Limb (tissue), 2 donors: ENCODE results near the gene TGFB1.
"Not testable (repeated sequence)": the region's sequence is repeated elsewhere in the genome, so short reads cannot be mapped to it uniquely, and the experiment has no call there.

ENCODE experiments used
- DNase-seq, 2 donors: peaks; one replicate each; pipeline ENCODE4 v3.0.0-alpha.2; 2016; ENCODE audit errors: extremely low spot score in 2 of 2

Gene TGFB1

DNA sequence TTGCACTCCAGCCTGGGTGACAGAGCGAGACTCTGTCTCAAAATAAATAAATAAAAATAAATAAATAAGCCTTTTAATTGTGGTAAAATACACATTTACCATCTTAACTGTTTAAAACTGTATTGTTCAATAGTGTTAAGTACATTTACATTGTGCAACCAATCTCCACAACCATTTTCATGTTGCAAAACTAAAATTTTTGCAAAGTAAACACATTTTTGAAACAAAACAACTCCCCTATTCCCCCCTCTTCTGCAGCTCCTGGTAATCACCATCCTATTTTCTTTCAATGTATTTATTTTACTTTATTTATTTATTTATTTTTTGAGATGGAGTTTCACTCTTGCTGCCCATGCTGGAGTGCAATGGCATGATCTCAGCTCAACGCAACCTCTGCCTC, 16.0 kb upstream of the TGFB1 start:
- no peak for DNase-seq

GRCh38 chr19:41367848-41368301, 14.2 kb upstream of the TGFB1 start:
- no peak for DNase-seq

DNA sequence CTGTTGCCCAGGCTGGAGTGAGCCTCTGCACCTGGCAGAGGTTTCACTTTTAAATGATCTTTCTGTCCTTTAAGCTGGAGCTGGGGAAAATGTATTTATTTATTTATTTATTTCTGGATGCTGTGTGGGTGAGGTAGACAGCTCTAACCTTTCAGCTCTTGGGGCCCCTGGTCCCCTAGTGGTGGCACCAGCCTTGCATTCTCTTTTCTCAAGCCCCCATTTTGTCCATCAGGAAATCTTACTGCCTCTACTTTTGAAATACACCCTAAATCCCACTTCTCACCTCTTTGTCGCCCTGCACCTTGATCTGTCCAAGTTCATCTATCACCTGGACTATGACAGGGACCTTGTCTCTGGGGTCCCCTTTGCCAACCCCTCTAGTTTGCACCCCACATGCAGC, 12.4 kb upstream of the TGFB1 start:
- no peak for DNase-seq

GRCh38 chr19:41364524-41365391, 11.0 kb upstream of the TGFB1 start:
- no peak for DNase-seq

- peak; percentile 98 to 99 for DNase-seq
Measured at GRCh38 chr19:41363753-41364523, 10.2 kb upstream of the TGFB1 start, which contains the start of gene B9D2. TSS of gene B9D2 (minus strand) at chr19:41364149. CDS start at chr19:41363519, 630 bp downstream.

- DNase-seq, result no peak
Measured at GRCh38 chr19:41363371-41363752, 9.6 kb upstream of the TGFB1 start.

DNA sequence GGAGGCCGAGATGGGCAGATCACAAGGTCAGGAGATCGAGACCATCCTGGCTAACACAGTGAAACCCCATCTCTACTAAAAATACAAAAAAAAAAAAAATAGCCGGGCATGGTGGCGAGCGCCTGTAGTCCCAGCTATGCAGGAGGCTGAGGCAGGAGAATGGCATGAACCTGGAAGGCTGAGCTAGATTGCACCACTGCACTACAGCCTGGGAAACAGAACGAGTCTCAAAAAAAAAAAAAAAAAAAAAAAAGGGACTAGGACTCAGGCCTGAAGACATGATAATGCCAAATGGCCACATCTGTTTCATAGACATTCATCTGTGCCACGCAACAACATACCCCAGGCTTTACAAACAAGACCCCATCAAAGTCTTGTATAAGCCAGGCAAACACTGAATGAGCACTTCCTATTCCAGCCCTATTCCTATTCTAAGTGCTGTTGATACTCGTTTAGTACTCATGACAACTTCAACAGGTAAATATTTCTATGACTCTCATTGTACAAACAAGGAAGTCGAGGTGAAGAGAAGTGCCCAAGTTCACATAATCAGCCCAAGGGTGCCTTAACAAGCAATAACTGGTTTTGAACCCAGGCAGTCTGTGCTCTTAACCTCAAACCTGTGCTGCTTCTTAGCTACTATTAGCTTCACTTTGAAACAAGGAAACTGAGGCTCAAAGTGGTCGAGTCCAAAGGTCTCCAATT, 8.6 kb upstream of the TGFB1 start:
- DNase-seq, result no peak

DNA sequence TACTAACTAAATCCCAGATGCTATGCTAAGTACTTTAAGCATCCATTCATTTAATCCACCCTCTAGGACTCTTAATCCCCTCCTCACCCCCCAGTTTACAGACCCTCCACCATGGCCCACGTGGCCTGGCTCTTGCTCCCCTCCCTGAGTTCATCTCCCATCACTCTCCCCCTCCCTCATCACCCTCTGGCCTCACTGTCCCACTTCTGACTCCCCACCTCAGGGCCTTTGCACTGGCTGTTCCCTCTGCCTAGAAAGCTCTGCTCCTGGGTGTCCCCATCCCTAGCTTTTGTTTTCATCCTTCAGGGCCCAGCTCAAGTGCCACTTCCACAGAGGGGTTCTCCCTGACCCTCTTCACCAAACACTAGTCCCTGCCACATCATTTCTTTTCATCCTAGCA, 6.0 kb upstream of the TGFB1 start:
- no peak for DNase-seq

GRCh38 chr19:41357746-41358145, 4.0 kb upstream of the TGFB1 start:
- no peak for DNase-seq

DNA sequence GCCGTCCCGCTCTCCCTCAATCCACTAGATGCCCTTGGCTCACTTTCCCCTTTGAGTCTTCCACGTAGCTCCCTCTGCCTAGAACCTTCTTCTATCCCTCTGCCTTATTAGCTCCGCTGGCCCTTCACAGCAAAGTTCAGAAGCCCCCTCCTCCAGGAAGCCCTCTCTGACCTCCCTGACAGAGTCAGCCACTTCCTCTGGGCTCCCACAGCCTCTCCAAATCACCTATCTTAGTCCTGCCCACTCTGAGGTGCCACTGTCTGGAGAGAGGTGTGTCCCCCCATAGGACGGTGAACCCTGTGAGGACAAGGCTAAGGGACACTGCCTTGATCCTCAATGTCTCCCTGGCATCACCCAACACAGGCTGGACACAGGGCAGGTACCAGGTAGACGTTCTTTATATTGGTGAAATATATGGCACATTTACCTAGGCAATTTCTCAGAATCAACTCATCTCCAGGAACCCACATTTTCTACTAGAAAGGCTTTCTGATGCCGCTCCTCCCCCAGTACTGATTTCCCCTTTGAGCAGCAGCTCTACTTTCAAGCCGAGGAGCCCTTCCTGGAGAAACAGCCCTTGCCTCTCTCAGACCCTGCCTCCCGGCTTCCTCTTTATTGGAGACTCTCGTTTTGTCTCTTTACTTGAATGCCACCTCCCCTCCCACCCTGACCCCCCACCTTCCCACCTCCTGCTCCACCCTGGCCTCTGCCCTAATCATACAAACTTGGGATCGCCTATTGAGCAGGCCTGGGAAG, 3.4 kb upstream of the TGFB1 start:
- no peak for DNase-seq

DNA sequence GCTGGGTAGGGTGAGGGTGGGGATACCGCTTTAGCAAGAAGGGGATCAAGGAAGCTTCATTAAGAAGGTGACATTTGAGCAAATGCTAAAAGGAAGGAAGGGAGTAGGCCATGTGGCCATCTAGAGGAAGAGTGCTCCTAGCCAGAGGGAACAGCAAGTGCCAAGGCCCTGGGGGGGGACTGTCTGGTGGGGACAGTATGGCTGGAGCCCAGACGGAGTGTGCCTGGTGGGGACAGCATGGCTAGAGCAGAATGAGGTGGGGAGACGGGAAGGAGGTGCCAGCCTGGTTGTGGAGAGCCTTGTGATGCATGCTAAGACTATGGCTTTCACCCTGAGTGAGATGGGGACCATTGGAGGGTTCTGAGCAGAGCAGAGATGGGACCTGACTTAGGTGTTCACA, 2.1 kb upstream of the TGFB1 start:
- no peak for DNase-seq

- no peak for DNase-seq
Measured at GRCh38 chr19:41355035-41355434, 1.3 kb upstream of the TGFB1 start.

- DNase-seq, result no peak
Measured at GRCh38 chr19:41354343-41354953, 726 bp upstream of the TGFB1 start.

DNA sequence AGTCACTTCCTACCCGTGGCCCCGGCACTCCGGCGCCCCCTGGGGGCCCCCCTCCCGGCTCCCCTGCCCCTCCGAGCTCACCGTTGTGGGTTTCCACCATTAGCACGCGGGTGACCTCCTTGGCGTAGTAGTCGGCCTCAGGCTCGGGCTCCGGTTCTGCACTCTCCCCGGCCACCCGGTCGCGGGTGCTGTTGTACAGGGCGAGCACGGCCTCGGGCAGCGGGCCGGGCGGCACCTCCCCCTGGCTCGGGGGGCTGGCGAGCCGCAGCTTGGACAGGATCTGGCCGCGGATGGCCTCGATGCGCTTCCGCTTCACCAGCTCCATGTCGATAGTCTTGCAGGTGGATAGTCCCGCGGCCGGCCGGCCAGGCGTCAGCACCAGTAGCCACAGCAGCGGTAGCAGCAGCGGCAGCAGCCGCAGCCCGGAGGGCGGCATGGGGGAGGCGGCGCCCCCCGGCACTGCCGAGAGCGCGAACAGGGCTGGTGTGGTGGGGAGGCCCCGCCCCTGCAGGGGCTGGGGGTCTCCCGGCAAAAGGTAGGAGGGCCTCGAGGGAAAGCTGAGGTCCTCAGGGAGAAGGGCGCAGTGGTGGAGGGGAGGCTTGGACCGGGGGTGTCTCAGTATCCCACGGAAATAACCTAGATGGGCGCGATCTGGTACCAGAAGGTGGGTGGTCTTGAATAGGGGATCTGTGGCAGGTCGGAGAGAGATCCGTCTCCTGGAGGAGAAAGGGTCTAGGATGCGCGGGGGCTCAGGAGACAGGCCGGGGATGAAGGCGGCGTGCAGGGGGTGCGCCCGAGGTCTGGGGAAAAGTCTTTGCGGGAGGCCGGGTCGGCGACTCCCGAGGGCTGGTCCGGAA, 885 bp downstream of the TGFB1 start:
- DNase-seq, result peak in 1 of 2 donors; percentile 67

GRCh38 chr19:41352279-41352608, 1.5 kb downstream of the TGFB1 start:
- DNase-seq, result no peak

- DNase-seq, result peak in 1 of 2 donors; percentile 62
Measured at GRCh38 chr19:41351339-41352245, 2.1 kb downstream of the TGFB1 start.

DNA sequence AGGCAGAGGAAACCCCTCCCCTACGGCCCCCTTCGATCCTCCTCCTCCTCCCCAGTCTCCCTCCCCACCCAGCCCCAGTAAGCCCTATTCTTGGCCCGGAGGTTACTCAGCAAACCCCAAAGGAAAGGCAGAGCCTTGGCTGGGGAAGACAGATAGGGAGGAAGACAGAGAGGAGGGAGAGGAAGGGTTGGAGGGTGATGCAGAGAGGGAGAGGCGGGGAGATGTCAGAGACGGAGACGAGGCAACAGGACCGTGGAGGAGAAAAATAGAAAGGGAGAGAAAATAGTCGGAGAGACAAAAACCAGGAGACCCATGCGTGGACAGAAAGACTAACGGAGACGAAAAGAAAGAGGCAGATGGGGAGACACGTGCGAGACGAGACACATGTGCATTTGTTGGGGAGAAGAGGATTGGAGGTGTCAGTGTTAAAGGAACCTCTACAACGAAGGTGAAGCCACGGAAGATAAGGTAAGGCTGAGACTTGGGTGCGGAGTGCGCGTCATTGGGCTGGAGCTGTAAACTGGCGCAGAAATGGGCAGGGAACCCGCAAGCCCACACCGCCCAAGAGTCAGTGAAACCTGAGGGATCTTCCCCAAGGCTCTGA, 2.9 kb downstream of the TGFB1 start:
- DNase-seq, result no peak

- not testable (repeated sequence) for DNase-seq
Measured at GRCh38 chr19:41346916-41347315, 6.8 kb downstream of the TGFB1 start.
